Activated CD4-positive, alpha-beta T cell treated with anti-CD3 and anti-CD28 coated beads, Interleukin-2, amount 50 U/mL, for 24 hours (primary cell): ENCODE results near the gene ZNF366.

Experiments
- DNase-seq, 2 donors: peaks; one replicate each; pipeline ENCODE4 v3.0.0-alpha.2; 2020; ENCODE audit warnings: low read depth in 1 of 2, low spot score in 1 of 2

Gene ZNF366

GRCh38 chr5:72441862-72442540 is 65.2 kb downstream of the ZNF366 start:
- DNase-seq = no peak

- DNase-seq = no peak
These were observed 66.0 kb downstream of the ZNF366 start for GRCh38 chr5:72441094-72441723.

- DNase-seq = no peak
These were observed 67.0 kb downstream of the ZNF366 start for GRCh38 chr5:72440207-72440638.

- no peak for DNase-seq
These were observed 68.0 kb downstream of the ZNF366 start for GRCh38 chr5:72439192-72439591.

GRCh38 chr5:72438141-72438540 is 69.1 kb downstream of the ZNF366 start:
- no peak for DNase-seq

GRCh38 chr5:72436796-72437471 is 70.3 kb downstream of the ZNF366 start:
- no peak for DNase-seq

GRCh38 chr5:72434781-72435437 is 72.3 kb downstream of the ZNF366 start:
- DNase-seq = no peak

- no peak for DNase-seq
These were observed 73.0 kb downstream of the ZNF366 start for GRCh38 chr5:72434056-72434780.

- no peak for DNase-seq
These were observed 73.7 kb downstream of the ZNF366 start for GRCh38 chr5:72433522-72433921.

- DNase-seq = no peak
These were observed 78.5 kb downstream of the ZNF366 start for GRCh38 chr5:72428669-72429068.

- DNase-seq = no peak
These were observed 79.4 kb downstream of the ZNF366 start for GRCh38 chr5:72427488-72428437.

GRCh38 chr5:72427016-72427415 is 80.2 kb downstream of the ZNF366 start:
- no peak for DNase-seq

- DNase-seq = no peak
These were observed 81.2 kb downstream of the ZNF366 start for GRCh38 chr5:72426019-72426418.

GRCh38 chr5:72418271-72418670 is 88.9 kb downstream of the ZNF366 start:
- DNase-seq = no peak

GRCh38 chr5:72417333-72418062 is 89.7 kb downstream of the ZNF366 start:
- DNase-seq = no peak

GRCh38 chr5:72415616-72416325 is 91.4 kb downstream of the ZNF366 start:
- no peak for DNase-seq

- DNase-seq = no peak
These were observed 94.7 kb downstream of the ZNF366 start for GRCh38 chr5:72412283-72413055.

GRCh38 chr5:72410688-72411295 is 96.4 kb downstream of the ZNF366 start:
- DNase-seq = no peak
